RCC 7860 (cell line): ENCODE results near the gene UBAC2.

Experiments used
- DNase-seq: peaks from one replicate; pipeline ENCODE4 v3.0.0-alpha.2; 2015; ENCODE audit warnings: low spot score
- FAIRE-seq: peaks from 2 replicates; lab custom pipeline; 2012; peaks lifted over from hg19 to GRCh38; lab: Jason Lieb, UNC

UBAC2 gene

DNA sequence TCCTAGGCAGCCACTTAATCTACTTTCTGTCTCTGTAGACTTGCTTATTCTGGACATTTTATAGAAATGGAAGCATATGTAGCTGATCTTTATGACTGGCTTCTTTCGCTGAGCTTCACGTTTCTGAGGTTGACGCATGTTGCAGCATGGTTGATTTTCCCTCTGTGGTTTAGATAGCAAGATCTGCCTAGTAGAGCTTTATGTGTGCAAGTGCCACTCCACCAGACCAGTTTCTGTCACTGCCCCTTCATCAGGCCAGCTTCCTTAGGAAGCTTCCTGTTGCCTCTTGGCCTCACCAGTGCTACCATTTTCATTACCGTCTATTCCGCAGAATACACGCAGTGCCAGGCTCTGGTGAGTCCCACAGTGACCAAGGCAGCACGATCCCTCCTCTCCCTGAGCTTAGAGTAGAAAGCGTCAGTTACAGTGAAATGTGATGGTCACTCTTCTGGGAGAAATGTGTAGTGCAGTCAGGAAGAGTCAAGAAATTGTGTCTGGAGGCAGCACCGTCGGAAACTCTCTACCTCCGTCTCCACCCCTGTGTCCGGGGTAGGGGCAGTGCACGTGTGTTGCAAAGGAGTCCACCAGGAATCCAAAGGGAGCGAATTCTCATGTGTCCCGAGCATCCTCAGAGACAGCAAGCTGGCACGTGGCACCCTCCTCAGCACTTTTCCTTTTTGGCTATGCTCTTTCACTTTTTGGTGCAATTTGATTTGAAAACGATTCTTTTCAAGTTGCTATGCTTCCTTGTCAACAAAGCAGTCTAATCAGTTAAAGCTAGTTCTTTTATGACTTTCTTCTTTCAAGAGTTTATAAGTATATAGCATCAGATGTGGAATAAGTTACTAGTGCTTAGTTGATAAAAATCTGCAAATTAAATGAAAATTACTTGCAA, 151.9 kb downstream of the UBAC2 start:
- FAIRE-seq (no peak), DNase-seq (no peak)

DNA sequence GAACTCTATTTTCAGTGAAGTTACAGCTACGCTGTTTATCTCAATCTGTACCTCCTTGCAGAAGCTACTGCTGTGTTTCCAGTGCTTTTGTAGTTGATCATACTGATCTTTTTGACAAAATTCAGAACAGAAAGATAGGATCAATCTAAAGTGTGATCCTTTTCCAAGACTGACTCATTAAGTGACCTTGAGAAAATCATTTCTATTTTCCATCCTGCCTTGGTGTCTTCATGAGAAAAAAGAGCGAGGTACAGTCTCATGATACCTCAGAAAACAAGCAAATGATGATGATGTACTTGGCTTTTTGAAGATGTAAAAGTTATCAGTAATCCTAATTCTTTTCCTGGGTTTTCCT, 152.6 kb downstream of the UBAC2 start:
- FAIRE-seq (no peak), DNase-seq (no peak)

DNA sequence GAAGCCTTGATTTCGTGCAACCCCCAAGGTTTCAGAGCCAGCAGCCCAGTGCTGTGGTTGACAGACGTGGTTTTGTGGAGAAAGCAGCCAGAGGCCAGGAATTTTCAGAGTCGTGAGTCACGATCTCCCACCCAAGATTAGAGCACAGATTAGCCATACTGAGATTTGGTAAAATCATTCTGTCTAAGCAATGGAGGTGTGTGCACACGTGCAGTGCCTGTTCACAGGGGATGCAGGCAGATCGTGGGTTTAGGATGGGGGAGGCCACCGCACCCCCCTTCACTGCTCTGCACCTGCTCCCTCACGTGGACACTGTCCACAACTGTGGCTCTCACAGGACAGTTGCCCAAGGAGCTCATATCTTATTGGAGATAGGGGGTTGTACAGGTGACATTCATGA, 153.2 kb downstream of the UBAC2 start:
- no peak for DNase-seq
- no peak for FAIRE-seq

DNA sequence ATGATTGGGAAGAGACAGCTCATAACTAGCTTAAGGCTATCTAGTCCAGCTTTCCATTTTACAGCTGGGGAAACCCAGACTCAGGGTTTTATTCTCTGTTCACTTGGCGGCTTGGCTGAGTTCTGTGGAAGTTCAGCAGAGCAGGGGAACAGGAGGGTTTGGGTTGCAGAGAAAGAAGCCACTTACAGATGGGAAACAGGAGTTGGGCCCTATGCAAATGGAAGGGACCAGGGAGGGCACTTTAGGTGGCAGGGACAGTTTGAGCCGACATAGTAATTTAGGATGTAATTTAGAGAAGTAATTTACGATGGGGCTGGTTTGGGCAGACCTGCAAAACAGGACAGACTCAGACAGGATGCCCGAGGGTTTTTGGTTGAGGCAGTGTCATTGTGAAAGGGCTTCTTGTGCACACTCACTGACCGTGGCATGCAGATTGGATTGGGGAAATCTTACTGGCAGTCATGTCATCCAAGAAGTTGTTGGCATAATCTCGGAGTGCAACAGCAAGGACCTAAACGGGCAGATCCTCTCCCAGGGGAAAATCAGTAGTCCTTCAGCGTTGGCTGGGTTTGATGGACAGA, 153.8 kb downstream of the UBAC2 start:
- no peak for FAIRE-seq
- DNase-seq = no peak

DNA sequence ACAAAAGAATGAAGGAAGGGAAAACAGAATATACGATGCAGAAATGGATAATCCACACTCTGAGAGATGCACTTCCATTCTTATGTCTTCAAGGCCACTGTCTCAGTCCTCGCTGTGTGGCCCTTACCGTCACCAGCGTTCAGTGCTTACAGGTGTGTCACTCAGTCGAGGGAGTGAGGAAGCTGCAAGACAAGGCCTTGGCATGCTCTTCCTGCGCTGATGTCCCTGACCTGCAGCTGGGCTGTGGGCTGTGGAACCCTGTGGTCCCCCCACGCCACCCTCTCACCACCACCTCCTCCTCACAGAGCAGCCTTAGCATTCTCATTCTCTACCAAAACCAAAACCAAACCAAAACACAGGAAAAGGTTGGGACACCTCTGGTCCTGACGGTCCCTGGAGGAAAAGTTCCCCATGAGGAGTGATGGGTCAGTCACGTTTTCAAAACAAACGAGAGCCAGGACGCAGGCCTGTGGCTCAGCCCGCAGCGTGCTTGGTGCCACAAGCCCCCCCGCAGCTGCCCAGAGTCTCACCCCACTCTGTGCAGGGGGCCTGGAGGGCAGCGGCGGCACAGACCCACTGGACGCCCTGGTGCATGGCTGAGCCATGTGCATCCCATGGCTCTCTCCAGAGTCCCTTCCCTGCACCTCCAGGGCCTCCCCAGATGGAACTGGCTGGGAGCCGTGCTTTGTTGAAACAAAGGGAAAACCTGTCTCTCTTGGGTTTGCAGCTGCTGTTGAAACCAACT, 154.8 kb downstream of the UBAC2 start:
- no peak for FAIRE-seq
- DNase-seq = no peak

DNA sequence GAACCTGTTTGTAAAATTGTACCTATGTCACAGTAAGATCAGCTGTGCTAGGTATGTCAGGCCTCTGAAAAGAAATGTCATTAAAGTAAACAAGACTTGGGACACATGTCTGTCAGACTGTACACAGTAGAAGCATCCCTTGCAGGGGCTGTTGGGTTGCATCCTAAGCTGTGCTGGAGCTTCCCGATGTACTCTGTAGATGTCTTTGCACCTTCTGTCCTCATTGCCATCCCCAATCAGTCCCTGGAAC, 155.3 kb downstream of the UBAC2 start:
- DNase-seq (no peak), FAIRE-seq (no peak)

DNA sequence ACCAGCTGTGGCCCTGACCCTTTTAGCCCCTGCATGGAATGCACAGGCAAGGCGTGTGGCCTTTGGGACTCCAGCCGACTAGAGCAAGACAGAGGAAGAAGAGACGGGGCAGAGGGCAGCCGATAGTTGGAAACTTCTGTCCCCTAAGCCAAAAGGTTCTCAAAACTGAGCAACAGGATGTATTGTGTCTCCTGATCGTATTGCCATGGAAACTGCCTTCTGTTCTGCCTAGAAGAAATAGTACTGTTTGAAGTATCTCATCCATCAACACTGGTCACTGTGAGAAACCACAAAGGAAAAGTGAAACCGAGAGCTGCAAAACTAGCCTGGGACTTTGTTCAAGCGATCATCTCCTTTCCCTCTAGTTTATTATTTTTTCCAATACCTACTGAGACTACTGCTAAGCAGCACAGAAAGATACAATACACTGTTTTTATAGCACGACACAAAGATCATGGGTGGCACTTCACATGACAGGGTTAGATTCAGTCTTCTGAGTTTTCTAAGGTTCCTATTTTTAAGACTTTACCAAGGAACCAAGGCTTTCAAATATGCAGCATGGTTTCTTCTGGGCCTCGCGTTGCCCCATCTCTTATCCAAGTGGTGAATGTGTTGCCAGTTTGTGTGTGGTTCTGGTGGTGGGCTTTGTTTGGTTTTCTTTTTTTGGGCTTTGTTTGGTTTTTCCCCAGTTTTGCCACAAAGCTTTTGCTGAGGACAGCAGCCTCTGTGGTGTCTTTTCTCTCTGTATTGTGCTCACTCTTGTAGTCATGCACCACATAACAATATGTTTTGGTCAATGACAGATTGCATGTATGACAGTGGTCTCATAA, 155.8 kb downstream of the UBAC2 start:
- no peak for FAIRE-seq
- DNase-seq = no peak

DNA sequence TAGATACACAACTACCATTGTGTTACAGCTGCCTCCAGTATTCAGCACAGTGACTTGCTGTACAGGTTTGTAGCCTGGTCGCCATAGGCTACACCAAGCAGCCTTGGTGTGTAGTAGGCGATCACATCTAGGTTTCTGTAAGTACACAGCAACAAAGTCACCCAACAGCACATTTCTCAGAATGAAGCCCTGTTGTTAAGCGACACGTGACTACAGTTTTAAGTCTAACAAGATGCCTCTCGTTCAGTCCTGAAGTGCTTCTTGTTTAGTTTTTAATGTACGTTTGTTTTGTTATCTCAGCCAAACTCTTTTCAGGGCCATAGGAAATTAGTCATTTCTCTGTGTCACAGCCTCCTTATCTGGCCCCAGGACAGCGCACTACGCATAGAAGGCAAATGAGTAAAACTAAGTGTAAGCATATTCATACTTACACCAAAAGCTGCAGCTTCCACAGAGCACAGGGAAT, 156.5 kb downstream of the UBAC2 start:
- DNase-seq (no peak), FAIRE-seq (no peak)

DNA sequence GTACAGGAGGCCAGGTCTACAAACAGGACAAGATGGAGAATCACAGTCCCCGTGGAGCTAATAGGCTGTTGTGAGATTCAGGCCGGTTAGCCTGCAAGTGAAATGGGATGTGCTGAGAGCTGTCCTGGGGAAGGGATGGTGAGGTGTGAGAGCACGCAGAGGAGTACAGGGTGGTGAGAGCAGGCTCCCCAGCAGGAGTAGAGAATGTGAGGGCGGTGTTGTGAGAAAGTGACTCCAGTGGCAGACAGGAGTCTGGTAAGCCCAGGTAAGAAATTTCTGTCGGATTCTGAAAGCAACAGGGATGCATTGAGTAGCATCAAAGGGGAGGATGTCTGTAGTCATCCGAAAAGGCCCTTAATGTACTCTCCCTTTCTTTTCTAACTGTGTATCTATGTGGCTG, 157.3 kb downstream of the UBAC2 start:
- DNase-seq (no peak), FAIRE-seq (no peak)

DNA sequence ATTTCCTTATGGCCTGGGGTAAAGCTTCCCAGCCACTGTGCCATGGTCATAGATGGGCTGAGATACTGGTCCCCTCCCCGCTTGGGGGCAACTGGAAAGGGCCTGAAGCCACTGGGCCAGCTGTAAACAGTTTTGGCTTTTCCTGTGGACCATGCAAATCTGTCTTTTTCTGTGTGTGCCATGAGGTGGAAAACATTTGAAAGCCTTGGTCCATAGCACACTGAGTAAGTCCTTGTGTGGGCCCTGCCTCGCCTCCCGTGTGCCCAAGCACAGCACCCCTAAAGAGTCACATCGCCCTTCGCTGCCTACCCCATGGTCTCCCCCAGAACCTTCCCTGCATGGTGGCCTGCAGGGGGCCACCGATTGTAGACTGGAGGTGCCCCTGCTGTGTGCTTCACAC, 158.9 kb downstream of the UBAC2 start:
- DNase-seq = no peak
- FAIRE-seq = no peak

DNA sequence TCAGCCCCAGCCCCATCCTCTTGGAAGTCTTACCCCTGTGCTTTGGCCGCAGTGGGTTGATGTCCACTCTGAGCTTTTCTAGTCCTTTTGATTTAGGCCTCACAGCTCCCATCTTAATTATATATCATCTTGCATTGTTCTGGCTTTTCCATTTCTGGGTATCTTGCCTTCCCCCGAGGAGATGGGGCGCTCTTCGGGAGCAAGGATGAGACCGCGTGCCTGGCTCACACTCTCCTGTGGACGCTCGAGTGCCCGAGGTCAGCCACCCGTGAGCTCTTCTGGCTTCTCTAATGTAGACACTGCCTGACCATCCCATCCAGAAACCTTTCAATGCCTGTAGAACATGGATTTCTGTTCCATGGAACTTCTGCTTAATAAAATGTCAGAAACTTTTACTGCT, 160.0 kb downstream of the UBAC2 start:
- no peak for FAIRE-seq
- no peak for DNase-seq

DNA sequence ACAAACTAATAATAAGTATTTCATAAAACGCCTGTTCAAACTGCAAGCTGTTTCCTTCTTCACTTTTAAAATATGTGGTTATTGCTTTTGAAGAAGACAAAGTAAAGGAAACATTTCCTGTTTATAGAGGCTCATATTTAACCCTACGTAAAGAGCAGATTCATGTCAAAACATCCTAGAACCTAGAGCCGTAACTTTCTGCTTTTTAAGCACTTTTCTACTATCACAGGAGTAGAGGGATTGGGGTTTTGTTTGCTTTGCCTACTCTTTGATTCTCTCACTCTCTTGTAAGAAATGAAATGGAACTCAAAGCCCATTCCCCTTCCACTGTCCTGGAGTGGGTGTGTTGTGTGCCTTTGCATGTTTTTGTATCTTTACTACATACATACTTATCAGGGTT, 160.5 kb downstream of the UBAC2 start:
- FAIRE-seq = no peak

DNA sequence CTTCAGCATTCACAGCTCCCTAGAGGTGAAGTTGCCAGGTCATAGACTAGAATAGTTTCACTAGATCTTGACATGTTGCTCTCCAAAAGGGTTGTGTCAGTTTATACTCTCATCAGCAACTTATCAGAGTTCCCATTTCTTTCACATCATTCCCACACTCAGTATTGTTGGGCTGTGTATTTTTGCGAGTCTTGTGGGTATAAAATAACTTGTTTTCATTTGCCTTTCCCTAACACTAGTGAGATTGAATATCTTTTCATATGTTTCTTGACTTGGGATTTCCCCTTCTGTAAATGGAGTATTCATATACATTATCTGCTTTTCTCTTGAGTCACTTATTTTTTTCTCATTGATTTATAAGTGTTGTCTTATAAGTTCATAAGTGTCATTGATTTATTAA, 161.7 kb downstream of the UBAC2 start:
- DNase-seq (no peak), FAIRE-seq (no peak)

More for the DNA sequence above, 160.5 kb downstream of the UBAC2 start:
- DNase-seq = no peak

DNA sequence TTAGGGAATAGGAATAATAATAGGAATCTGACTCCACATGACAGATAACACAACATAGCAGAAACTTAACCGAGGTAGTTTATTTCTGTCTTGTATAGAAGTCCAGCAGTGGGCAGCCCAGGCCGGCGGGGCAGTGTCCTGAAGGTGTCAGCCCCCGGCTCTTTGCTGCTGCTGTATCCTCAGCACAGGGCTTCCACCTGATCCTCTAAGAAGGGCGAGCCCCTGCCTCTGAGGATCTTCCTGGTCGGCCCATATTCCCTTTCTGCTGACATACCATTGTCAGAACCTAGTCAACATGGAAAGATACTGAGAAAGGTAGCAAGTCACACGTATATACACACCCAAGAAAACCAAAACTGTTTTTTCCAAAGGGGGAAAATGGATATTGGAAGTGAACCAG, 162.7 kb downstream of the UBAC2 start:
- no peak for FAIRE-seq
- no peak for DNase-seq

DNA sequence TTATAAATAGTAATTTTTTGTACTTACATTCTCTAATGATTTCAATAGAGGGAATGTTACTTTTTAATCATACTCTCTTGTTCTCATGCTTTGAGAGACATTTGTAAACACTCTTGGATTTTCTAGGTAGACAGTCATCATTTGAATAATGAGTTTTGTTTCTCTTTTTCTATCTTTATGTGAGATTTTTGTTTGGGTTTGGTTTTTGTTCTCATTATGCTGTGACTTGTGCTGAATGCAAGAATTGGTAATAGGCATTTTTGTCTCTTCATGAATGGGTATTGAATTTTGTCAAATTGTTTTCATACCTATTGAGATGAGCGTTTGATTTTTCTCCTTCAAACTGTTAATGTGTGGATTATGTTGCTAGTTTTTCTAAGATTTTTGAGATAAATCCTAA, 163.3 kb downstream of the UBAC2 start:
- FAIRE-seq = no peak
- DNase-seq = no peak

DNA sequence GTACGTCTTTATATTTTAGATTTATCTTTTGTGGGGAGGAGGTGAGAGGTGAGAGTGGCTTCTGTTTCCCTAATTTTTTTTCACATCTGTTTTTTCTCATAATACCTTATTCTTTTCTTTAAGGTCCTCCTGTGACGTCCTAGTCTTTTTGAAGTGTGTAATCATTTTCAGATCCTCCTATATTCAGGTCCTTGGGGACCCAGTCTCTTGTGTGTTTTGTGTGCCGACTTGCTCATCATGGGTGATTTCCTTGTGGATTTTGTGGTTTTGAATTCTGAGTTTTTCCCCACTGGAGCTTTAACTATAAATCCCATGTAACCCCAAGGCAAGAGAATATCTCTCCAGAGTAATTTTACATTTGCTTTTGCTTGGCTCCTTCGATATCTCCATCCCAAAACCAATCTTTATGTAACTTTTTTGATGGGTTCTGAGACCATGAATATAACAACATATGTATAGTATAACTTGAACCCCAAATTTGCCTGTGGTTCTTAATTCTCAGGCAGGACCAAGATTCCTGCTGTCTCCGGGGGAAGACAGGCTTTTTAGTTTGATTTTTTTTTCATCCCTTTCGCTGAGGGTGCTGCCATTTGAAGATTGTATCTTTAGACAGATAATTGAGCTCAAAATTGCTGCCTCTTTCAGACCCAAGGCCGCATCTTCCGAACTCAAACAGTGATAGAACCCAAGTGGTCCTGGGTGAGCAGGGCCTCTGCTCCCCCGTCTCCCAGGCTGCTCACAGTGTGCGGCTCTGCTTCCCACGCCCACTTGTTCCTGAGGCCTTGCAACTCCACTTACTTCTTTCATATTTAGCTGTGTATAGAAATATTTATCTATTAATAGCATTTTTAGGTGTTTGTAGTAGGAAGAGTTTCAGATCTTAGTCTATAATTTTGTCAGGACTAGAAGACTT, 165.7 kb downstream of the UBAC2 start:
- DNase-seq (no peak), FAIRE-seq (no peak)

DNA sequence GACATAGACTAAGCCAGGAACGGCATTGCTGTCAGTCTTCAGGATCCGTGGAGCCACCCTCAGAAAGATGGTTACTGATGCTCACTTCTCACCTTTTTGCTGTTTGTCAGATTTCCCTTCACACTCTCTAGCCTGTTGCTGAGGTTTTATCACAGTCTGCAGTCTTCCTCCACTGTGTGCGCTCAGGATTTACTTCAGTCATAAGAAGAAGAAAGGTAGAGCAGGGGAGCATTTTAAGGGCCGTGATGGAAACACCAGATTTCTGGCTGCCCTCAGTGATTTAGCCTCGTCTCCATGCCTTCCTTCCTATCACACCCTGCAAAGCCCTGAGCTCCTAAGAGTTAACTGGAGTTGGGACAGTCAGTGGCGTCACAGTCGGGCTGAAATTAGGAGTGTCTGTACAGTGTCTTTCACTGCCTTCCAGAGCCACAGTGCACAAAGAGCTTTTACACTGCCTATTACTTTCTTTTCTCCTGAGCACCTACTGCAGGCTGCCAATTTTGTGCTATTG, 166.5 kb downstream of the UBAC2 start:
- DNase-seq = no peak
- no peak for FAIRE-seq

DNA sequence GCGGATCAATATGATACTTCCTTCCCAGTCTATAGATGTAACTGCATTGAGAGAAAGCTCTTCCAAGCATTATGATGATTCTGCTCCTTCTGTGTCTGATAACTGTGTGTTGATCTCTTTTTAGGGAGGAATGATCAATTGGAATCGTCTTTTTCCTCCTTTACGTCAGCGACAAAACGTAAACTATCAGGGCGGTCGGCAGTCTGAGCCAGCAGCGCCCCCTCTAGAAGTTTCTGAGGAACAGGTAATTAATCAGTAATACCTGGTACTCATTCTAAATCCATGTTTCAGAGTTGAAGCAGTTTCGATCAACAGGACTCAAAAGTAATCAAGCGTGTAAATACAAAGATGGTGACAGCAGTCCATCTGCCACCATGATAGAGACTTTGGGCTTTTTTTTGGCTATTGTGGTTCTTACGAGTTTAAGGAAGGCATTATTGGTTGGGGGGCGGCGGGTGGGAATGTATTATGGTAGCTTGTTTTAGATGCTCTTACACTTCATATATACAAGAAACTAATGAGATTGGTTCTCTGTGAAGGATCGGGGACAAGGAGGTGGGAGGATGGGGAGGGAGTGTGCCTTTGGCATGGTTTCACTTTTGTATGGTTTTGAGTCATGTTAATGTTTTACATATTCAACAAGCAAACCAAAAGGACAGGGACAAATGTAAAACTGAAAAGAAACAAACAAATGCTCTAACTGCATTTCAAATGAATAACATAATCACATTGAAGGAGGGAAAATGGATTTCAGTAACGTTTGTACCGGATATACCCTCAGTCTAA, 167.2 kb downstream of the UBAC2 start:
- no peak for DNase-seq
- FAIRE-seq = no peak
